PC-3 (cell line): ENCODE results near the gene NEK11. TPM values are rescaled to one million over a fixed set of nuclear protein-coding genes. Genes with fewer than 3 reads are reported as not detected.

Source experiments
- ATAC-seq: fragments of 200-7000 bp; cut with Tn5 transposase; 2 replicates; pipeline ENCODE4 v1.9.1; 2020; ENCODE audit warnings: mild to moderate bottlenecking, moderate library complexity
- BruUV-seq: library from RNA; stranded (reverse); fragments of 400-500 nt; replicated peaks from 2 replicates; lab custom pipeline; 2021; lab: Mats Ljungman, UMichigan
- CTCF ChIA-PET: fragments of 300-600 bp; sonication (Branson Sonifier 250); formaldehyde crosslinking; loops from one replicate; lab custom pipeline; 2022; ENCODE audit warnings: antibody characterized with exemption; lab: Charles Lee
- POLR2A ChIA-PET: fragments of 300-600 bp; sonication (Branson Sonifier 250); formaldehyde crosslinking; loops from one replicate; lab custom pipeline; 2022; ENCODE audit warnings: antibody characterized with exemption; ENCODE audit not compliant: unreplicated experiment; lab: Charles Lee
- DNase-seq: peaks from one replicate; pipeline ENCODE4 v3.0.0-alpha.2; 2015
- H2AFZ ChIP-seq: fragments of 300-600 bp; sonication (generic); 2 replicates; pipeline ENCODE4 v1.6.0; 2016; ENCODE audit warnings: antibody characterized with exemption, low read length
- H3F3A ChIP-seq: fragments of 300-600 bp; sonication (generic); one replicate; pipeline ENCODE4 v1.6.0; 2017; ENCODE audit warnings: antibody characterized with exemption, low read length, control low read depth, mild to moderate bottlenecking; ENCODE audit not compliant: unreplicated experiment
- H3K27ac ChIP-seq: fragments of 300-600 bp; sonication (generic); 2 replicates; pipeline ENCODE4 v1.5.1; 2016; ENCODE audit warnings: mild to moderate bottlenecking, low read length
- H3K27me3 ChIP-seq: fragments of 300-600 bp; sonication (generic); 2 replicates; pipeline ENCODE4 v1.6.1; 2016; ENCODE audit warnings: low read length, mixed read lengths
- H3K36me3 ChIP-seq: fragments of 300-600 bp; sonication (generic); 2 replicates; pipeline ENCODE4 v1.6.1; 2016; ENCODE audit warnings: low read depth, mixed run types, low read length, mixed read lengths
- H3K4me1 ChIP-seq: fragments of 300-600 bp; sonication (generic); 2 replicates; pipeline ENCODE4 v1.5.1; 2016; ENCODE audit warnings: low read length; ENCODE audit not compliant: insufficient read depth
- H3K4me2 ChIP-seq: fragments of 300-600 bp; sonication (generic); 2 replicates; pipeline ENCODE4 v1.6.0; 2016; ENCODE audit warnings: low read length
- H3K4me3 ChIP-seq: fragments of 300-600 bp; sonication (generic); 2 replicates; pipeline ENCODE4 v1.5.1; 2016; ENCODE audit warnings: mild to moderate bottlenecking, low read length, mixed read lengths
- H3K79me2 ChIP-seq: fragments of 300-600 bp; sonication (generic); 2 replicates; pipeline ENCODE4 v1.6.1; 2017; ENCODE audit warnings: low read length, mixed read lengths
- H3K9ac ChIP-seq: fragments of 300-600 bp; sonication (generic); 2 replicates; pipeline ENCODE4 v1.6.0; 2016; ENCODE audit warnings: mild to moderate bottlenecking, low read length
- H3K9me2 ChIP-seq: fragments of 300-600 bp; sonication (generic); replicated peaks from 2 replicates; pipeline ENCODE4 v1.6.1; 2016; ENCODE audit warnings: mixed run types, low read length, mixed read lengths
- H3K9me3 ChIP-seq: fragments of 300-600 bp; sonication (generic); 2 replicates; pipeline ENCODE4 v1.6.1; 2016; ENCODE audit warnings: low read length, mixed read lengths
- H4K20me1 ChIP-seq: fragments of 300-600 bp; sonication (generic); 2 replicates; pipeline ENCODE4 v1.6.1; 2016; ENCODE audit warnings: low read length, mixed read lengths
- CTCF ChIP-seq: fragments of 300-600 bp; sonication (generic); conservative IDR thresholded peaks from 2 replicates; pipeline ENCODE4 v1.5.1; 2017; ENCODE audit warnings: antibody characterized with exemption, low read depth, mild to moderate bottlenecking, low read length
- EZH2 ChIP-seq: fragments of 300-600 bp; sonication (generic); IDR thresholded peaks from one replicate; pipeline ENCODE4 v1.6.1; 2017; ENCODE audit warnings: antibody characterized with exemption, mild to moderate bottlenecking, low read length; ENCODE audit not compliant: unreplicated experiment
- EZH2phosphoT487 ChIP-seq: fragments of 300-600 bp; sonication (generic); IDR thresholded peaks from 2 replicates; pipeline ENCODE4 v1.6.1; 2018; ENCODE audit warnings: mild to moderate bottlenecking, antibody characterized with exemption, low read length, borderline replicate concordance
- intact Hi-C: fragments of 100-400 bp; cut with micrococcal nuclease; formaldehyde crosslinking; loops from 2 replicates; pipeline ENCODE4 v1.9.0; 2023
- total RNA-seq: library from RNA; depleted of rRNA; stranded (reverse); fragments of >200 nt; gene quantifications from 2 replicates; pipeline ENCODE4 v1.2.3, GENCODE V29; 2014

NEK11 gene
- total RNA-seq, 1 experiment from 2014 or later, result 3.1 TPM

- no peak overlapping the region for H3K27ac ChIP-seq
- ChIA-PET POLR2A (no interaction called here), CTCF (interaction anchor here (0.7 kb wide), 1 partner anchor 30 kb away, joined by 3 read pairs; no protein-coding TSS in a partner anchor)
- H3K9me3 ChIP-seq, result no peaks in the 10 kb centered on the region
- no peaks in the 10 kb centered on the region for H4K20me1 ChIP-seq
- DNase-seq (no peak), ATAC-seq (no peak)
- H3K79me2 ChIP-seq, result no peaks in the 10 kb centered on the region
- no TSS peak for BruUV-seq
- H3K9me2 ChIP-seq, result no peaks in the 10 kb centered on the region
- no peak overlapping the region for H3K4me2 ChIP-seq
- intact Hi-C loops, result no loop called here
- no peaks in the 10 kb centered on the region for H3K27me3 ChIP-seq
- no peak overlapping the region for H3K4me3 ChIP-seq
- H3K36me3 ChIP-seq, result no peaks in the 10 kb centered on the region
- no peaks in the 10 kb centered on the region for H3K4me1 ChIP-seq
- H3K9ac ChIP-seq, result no peak overlapping the region
- no peak overlapping the region for H2AFZ ChIP-seq
- TF ChIP-seq EZH2phosphoT487 (no peak), EZH2 (no peak), CTCF (no peak)
- H3F3A ChIP-seq, result no peaks in the 10 kb centered on the region
Observed at GRCh38 chr3:131172502-131173200, 146.0 kb downstream of the NEK11 start.

GRCh38 chr3:131174752-131175151, 148.1 kb downstream of the NEK11 start:
- TF ChIP-seq EZH2, result no peak
- TF ChIP-seq EZH2phosphoT487, result no peak
- no peak for TF ChIP-seq CTCF
- Histone ChIP-seq H3K9ac (no peak overlapping the region), H3K9me3 (no peaks in the 10 kb centered on the region), H3K4me2 (no peak overlapping the region), H3K9me2 (no peaks in the 10 kb centered on the region), H3K4me3 (no peak overlapping the region), H3K4me1 (no peaks in the 10 kb centered on the region), H4K20me1 (no peaks in the 10 kb centered on the region), H3K36me3 (no peaks in the 10 kb centered on the region), H3F3A (no peaks in the 10 kb centered on the region), H3K79me2 (no peaks in the 10 kb centered on the region), H2AFZ (no peak overlapping the region), H3K27ac (no peak overlapping the region), H3K27me3 (no peaks in the 10 kb centered on the region)
- no peak for ATAC-seq
- ChIA-PET POLR2A (no interaction called here), CTCF (no interaction called here)
- peak; percentile 25 for DNase-seq
- intact Hi-C loops, result no loop called here
- BruUV-seq, result no TSS peak

GRCh38 chr3:131178710-131179375, 152.2 kb downstream of the NEK11 start:
- POLR2A ChIA-PET, result no interaction called here
- H3K4me3 ChIP-seq, result no peak overlapping the region
- no peak overlapping the region for H3K4me2 ChIP-seq
- H2AFZ ChIP-seq, result no peak overlapping the region
- H3K36me3 ChIP-seq, result no peaks in the 10 kb centered on the region
- no peak overlapping the region for H3K27ac ChIP-seq
- H3K9me2 ChIP-seq, result no peaks in the 10 kb centered on the region
- intact Hi-C loops, result no loop called here
- TF ChIP-seq EZH2 (no peak), EZH2phosphoT487 (no peak), CTCF (no peak)
- H3K27me3 ChIP-seq, result no peaks in the 10 kb centered on the region
- no peak for ATAC-seq
- no peaks in the 10 kb centered on the region for H3K4me1 ChIP-seq
- CTCF ChIA-PET, result no interaction called here
- H3F3A ChIP-seq, result no peaks in the 10 kb centered on the region
- no peak for DNase-seq
- H3K9me3 ChIP-seq, result no peaks in the 10 kb centered on the region
- H3K9ac ChIP-seq, result no peak overlapping the region
- no TSS peak for BruUV-seq
- H3K79me2 ChIP-seq, result no peaks in the 10 kb centered on the region
- no peaks in the 10 kb centered on the region for H4K20me1 ChIP-seq
